Globus pallidus (tissue), 1 donor: Measurements from ENCODE around the gene RPS18.
"Not testable (repeated sequence)": the region's sequence is repeated elsewhere in the genome, so short reads cannot be mapped to it uniquely, and the experiment has no call there.

ENCODE experiments used
- DNase-seq: peaks from one replicate; pipeline ENCODE4 v3.0.0-alpha.2; 2015; ENCODE audit warnings: low spot score

RPS18 gene

GRCh38 chr6:33271468-33272274 is at the start of gene RPS18, which contains the start of gene VPS52:
TSS of gene RPS18 (plus strand) at chr6:33272075. CDS start at chr6:33272120, 45 bp downstream.
TSS of gene VPS52 (minus strand) at chr6:33271876. CDS start at chr6:33271675, 201 bp downstream.
- DNase-seq, result peak; percentile 99

GRCh38 chr6:33226503-33227120 is 45.3 kb upstream of the RPS18 start:
- not testable (repeated sequence) for DNase-seq

DNA sequence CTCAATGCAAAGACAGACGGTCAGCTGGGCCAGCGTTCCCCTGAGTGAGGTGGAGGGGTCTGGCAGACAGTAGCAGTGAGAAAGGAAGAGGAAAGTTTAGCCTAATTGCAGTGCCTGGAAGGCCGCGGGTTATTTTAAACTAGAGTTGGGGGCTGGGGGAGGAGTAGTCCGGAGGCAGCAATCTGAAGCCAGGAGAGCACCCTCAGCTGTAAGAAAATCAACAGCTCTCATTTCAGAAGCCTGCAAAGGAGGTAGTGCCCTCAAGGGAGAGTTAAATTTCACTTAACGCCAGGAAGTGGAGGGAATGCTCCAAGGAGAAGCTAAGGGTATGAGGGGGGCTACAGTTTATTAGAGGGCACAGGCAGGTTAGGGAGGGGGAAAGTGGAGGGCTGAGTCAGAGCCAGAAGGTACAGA is 36.6 kb upstream of the RPS18 start:
- no peak for DNase-seq

- DNase-seq, result no peak
Measured at GRCh38 chr6:33236328-33236727, 35.5 kb upstream of the RPS18 start.

GRCh38 chr6:33236852-33237251 is 35.0 kb upstream of the RPS18 start:
- no peak for DNase-seq

- no peak for DNase-seq
Measured at GRCh38 chr6:33237741-33238140, 34.1 kb upstream of the RPS18 start.

GRCh38 chr6:33241968-33242367 is 29.9 kb upstream of the RPS18 start:
- DNase-seq, result no peak

DNA sequence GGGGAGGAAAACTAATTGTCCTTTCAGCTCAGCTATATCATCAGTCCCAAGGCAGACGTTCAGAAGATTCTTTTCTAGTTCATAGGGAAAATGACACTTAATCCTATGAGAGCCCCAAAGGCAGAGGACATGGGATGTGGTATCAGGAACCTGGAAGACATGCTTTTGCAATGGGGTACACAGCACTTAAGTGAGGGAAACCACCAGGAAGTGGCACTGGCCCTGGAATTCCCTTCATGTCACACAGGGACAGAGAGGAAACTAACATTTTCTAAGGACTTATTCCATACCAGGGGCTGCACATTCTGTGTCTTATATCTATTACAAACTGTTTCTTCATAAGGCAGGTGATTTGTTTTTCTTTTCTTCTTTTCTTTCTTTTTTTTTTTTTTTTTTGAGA is 28.4 kb upstream of the RPS18 start:
- DNase-seq, result no peak

DNA sequence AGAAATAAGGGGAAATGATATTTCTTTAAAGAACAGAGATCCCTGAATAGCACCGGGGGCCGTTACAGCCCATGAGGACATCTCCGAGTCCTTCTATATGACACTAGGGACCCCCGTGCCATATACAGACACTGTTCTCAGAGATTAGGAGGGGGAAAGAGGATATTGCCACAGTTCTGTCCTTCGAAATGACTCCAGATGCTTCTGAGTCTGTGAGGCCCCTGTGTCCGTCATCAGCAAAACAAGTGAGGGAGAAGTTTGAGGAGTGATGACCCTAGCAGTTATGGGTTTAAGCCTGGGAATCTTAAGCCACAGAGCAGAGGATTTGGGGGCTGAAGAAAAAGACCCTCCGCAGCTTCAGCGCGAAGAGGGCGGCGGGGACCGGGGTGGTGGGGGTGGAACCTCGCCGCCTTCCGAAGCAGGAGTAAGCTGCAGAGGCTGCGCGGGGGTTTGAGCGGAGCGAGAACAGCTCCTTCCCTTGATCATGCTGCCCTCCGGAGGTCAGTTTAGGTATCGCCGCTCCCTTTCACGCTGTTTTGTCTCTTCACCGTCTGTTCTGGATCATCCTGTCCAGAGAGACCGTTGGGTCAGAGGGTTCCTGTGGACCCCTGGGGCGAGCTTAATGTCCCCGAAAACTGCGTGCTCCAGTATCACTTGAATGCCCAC is 23.8 kb upstream of the RPS18 start:
- DNase-seq, result peak; percentile 83

DNA sequence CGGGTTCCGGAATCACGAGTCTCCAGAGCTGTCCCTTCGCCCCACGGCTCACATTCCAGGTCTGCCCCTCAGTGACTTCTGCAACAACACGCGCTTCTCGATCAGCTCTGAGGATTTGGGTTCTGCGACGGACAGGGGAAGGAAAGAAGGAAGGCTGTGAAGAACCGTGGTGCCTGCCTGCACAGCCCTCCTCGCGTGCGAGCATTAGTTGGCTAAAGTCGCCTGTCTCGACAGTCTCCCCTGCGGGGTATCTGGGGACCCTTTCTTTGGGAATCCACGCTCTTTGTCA is 23.3 kb upstream of the RPS18 start:
- DNase-seq, result no peak

GRCh38 chr6:33248932-33249731 is 22.7 kb upstream of the RPS18 start:
- DNase-seq, result peak; percentile 99

- DNase-seq, result peak; percentile 7
Measured at GRCh38 chr6:33249732-33250630, 21.9 kb upstream of the RPS18 start.

DNA sequence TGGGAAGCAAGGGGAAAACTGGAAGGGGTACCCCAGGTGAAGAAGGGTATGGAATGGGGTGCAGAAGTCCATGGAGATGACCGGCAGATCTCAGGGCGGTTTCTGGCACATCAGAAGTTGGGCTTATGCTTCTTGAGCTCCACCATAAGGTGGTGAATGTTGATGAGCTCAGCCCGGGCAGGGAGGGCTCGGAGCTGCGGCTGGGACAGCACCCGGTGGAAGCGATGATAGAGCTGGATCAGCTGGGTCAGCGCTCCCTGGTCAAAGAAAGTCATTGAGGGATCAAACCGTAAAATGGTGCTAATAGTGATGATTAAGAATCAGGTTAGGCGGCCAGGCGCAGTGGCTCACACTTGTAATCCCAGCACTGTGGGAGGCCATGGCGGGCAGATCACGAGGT is 21.1 kb upstream of the RPS18 start:
- no peak for DNase-seq

DNA sequence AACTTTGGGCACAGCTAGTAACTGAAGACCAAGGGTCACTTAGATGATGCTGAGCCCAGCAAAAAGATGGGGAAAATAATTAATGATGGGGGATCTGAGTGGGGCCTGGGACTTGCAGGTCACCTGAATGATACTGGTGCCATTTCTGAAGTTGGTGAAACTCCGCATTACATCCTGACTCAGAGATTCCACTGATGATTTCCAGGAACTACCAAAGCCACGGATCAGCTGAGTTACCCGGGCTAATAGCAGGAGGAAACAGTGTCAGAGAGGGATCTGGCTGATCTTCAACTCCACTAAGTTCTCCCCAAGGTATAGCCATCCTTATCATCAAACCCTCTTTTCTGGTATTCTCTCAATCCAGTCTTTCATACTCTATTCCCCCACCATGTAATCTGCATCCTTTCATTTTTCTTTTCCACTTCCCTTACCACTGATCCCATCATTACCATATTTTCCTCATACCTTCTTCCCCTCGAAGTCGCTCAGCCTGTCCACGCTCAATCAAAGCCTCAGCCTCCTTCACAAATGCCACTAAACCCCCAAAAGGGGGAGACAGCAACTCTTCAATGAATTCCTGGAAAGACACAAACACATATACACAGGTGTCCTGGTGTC is 20.4 kb upstream of the RPS18 start:
- no peak for DNase-seq

- no peak for DNase-seq
Measured at GRCh38 chr6:33252759-33253158, 19.1 kb upstream of the RPS18 start.

GRCh38 chr6:33254591-33254990 is 17.3 kb upstream of the RPS18 start:
- DNase-seq, result no peak

- no peak for DNase-seq
Measured at GRCh38 chr6:33259032-33259431, 12.8 kb upstream of the RPS18 start.

DNA sequence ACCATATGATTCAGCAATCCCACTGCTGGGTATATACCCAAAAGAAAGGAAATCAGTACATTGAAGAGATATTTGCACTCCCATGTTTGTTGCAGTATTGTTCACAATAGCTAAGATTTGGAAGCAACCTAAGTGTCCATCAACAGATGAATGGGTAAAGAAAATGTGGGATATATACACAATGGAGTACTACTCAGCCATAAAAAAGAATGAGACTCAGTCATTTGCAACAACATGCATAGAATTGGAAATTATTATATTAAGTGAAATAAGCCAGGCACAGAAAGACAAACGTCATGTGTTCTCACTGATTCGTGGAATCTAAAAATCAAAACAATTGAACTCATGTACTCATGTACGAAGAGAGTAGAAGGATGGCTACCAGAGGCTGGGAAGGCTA is 9.4 kb upstream of the RPS18 start:
- not testable (repeated sequence) for DNase-seq

DNA sequence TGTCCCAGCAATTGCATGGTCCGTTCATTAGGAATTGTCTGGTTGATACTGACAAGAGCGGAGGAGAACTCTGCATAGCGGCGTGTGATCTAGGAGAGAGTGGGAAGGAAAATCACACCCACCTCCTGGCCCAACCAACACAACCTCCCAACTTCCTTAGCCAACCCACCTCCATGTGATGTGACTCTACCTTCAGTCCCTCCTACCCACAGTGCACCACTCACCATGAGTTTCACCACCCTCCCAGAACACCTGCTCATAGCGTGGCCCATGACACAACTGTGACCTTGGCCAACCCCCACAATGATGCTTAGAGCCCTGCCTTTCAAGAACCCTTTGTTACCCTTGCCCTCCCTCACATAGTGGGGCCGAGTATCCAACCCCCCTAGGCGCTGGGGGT is 7.9 kb upstream of the RPS18 start:
- no peak for DNase-seq

GRCh38 chr6:33271117-33271467 is 783 bp upstream of the RPS18 start:
- DNase-seq, result no peak
